Dermis blood vessel endothelial cell (primary cell): ENCODE results near the gene SPANXA1. TPM values are rescaled to one million over a fixed set of nuclear protein-coding genes. Genes with fewer than 3 reads are reported as not detected.
"Not testable (repeated sequence)": the region's sequence is repeated elsewhere in the genome, so short reads cannot be mapped to it uniquely, and the experiment has no call there.

Source experiments
- DNase-seq: peaks from one replicate; pipeline ENCODE4 v3.0.0; 2010
- total RNA-seq: library from RNA; depleted of rRNA; stranded (reverse); fragments of >200 nt; gene quantifications from 2 replicates; pipeline ENCODE4 v1.2.3, GENCODE V29; 2014

SPANXA1 gene, protein sequence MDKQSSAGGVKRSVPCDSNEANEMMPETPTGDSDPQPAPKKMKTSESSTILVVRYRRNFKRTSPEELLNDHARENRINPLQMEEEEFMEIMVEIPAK
- total RNA-seq, result not detected in 2 replicates

DNA sequence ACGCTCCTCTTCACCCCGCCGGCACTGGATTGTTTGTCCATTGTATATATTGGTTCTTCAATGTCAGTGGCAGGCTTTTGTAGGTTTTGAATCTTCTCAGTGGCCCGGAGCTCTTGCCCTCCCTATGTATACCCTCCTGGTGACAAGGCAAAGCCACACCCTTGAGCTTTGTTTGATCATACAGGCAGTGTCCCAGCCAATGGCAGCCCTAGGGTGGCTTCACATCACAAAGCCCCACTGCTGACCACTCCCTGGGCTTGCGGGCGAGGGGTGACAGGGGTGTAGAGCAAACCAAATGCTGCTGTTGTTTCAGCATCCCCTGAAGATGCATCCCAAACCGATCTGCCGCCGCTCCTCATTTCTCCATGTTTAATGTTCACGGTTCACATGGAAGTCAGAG lies at the start of gene SPANXA1:
SPANXA1 (minus strand) TSS at position 101 of the 400 bp plus-strand sequence; CDS start at position 41, 60 bp downstream.
- not testable (repeated sequence) for DNase-seq

DNA sequence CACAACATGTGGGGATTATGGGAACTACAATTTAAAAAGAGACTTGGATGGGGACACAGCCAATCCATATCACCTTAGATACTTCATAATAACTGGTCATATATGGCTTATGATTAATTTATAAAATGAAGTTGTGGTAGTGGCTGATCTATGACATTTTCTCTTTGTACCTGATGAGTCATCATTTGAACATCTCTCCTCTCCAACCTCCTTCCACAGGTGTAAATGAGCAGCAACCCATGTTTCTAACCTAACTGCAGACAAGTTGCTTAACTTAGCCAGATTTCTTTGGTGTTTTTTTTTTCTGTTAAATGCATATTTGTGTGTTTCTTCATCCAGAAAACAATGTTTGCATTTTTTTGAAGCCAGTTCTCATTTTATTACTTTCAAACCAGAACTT lies 47.6 kb upstream of the SPANXA1 start:
- no peak for DNase-seq

DNA sequence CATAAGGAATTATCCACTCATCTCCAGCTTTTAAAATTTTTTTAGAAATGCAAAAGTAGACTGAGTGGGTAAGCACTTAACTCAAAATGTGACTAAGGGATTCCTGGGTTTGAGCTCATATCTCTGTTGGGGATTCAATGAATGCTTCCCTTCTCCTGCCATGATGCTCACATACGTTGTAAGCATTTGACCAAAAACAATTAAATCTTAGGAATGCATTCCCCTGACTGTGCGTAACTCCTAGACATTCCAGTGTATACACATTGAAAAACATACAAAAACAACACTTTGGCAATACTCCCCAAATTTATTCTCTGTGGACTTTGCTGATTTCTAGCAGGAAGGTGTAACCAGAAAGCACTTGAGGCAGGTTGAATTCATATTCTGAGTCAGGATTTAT lies 34.8 kb upstream of the SPANXA1 start:
- no peak for DNase-seq

DNA sequence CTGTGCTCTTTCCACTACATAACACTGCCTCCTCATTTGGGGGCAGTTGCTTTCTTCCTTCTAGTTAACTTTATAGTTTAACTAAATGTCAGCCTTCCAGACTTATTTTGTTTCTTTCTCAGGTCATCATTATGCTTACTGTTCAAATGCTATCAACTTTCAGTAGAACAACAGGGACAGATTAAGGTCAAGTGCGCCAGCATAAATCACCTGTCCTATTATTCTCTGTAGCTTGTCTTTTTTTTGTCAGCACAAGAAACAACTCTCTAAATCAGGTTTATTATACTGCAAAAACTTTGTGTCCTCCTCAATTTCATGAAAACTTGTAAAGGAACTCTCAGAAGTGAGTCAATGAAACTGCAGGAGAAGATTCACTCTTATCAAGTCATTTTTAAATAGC lies 24.6 kb upstream of the SPANXA1 start:
- DNase-seq, result no peak

DNA sequence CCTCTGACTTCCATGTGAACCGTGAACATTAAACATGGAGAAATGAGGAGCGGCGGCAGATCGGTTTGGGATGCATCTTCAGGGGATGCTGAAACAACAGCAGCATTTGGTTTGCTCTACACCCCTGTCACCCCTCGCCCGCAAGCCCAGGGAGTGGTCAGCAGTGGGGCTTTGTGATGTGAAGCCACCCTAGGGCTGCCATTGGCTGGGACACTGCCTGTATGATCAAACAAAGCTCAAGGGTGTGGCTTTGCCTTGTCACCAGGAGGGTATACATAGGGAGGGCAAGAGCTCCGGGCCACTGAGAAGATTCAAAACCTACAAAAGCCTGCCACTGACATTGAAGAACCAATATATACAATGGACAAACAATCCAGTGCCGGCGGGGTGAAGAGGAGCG lies 4.9 kb upstream of the SPANXA1 start, which contains the start of gene SPANXA2:
SPANXA2 (plus strand) TSS at position 301 of the 400 bp plus-strand sequence; CDS start at position 361, 60 bp downstream.
- DNase-seq, result not testable (repeated sequence)

DNA sequence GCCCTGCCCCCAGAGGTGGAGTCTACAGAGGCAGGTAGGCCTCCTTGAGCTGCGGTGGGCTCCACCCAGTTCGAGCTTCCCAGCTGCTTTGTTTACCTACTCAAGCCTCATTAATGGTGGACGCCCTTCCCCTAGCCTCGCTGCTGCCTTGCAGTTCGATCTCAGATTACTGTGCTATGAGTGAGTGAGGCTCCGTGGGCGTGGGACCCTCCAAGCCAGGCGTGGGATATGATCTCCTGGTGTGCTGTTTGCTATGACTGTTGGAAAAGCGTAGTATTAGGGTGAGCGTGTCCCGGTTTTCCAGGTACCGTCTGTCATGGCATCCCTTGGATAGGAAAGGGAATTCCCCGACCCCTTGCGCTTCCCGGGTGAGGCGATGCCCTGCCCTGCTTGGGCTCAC lies 42.0 kb downstream of the SPANXA1 start:
- not testable (repeated sequence) for DNase-seq

Other genes starting within 250 kb of the SPANXA1 start
- not detected in 2 replicates for gene SPANXA2, start 5.0 kb upstream of the SPANXA1 start, total RNA-seq
- gene SPANXD, start 114.0 kb upstream of the SPANXA1 start, total RNA-seq, result not detected in 2 replicates